Gastrocnemius medialis (tissue), 4 donors: ENCODE measurements around the gene NTN3. TPM values are rescaled to one million over a fixed set of nuclear protein-coding genes. Genes with fewer than 3 reads are reported as not detected.

Experiments
- ATAC-seq, 2 donors: fragments of 150-250 bp; one replicate each; pipeline ENCODE4 v1.9.1; 2016
- DNase-seq, 2 donors: peaks; one replicate each; pipeline ENCODE4 v3.0.0-alpha.2; 2019
- H3K27ac ChIP-seq, 4 donors: fragments of 200-600 bp; sonication (generic); 1 replicate in 1 of 4; 2 replicates in 3 of 4; pipeline ENCODE4 v1.5.1; 2016 to 2018; ENCODE audit warnings: mild to moderate bottlenecking in 2 of 4, moderate library complexity in 1 of 4
- H3K27me3 ChIP-seq, 3 donors: fragments of 200-600 bp; sonication (generic) in 2 of 3; 1 replicate in 1 of 3; 2 replicates in 2 of 3; pipeline versions ENCODE4 v1.5.1 to v1.6.0; 2016 to 2019; ENCODE audit warnings: mild to moderate bottlenecking in 1 of 3, moderate library complexity in 1 of 3
- H3K36me3 ChIP-seq, 2 donors: fragments of 200-600 bp; sonication (generic) in 1 of 2; one replicate each; pipeline ENCODE4 v1.5.1; 2017 to 2018
- H3K4me1 ChIP-seq, 2 donors: fragments of 200-600 bp; sonication (generic) in 1 of 2; one replicate each; pipeline ENCODE4 v1.5.1; 2016 to 2017; ENCODE audit warnings: mild to moderate bottlenecking in 2 of 2
- H3K4me3 ChIP-seq, 4 donors: fragments of 200-600 bp; sonication (generic) in 3 of 4; 1 replicate in 1 of 4; 2 replicates in 3 of 4; pipeline ENCODE4 v1.5.1; 2016 to 2019; ENCODE audit warnings: mild to moderate bottlenecking in 2 of 4
- H3K9me3 ChIP-seq, 3 donors: fragments of 200-600 bp; sonication (generic) in 2 of 3; 1 replicate in 1 of 3; 2 replicates in 2 of 3; pipeline ENCODE4 v1.5.1; 2016 to 2019
- POLR2A ChIP-seq, 2 donors: fragments of 450-650 bp; IDR thresholded peaks; one replicate each; pipeline ENCODE4 v1.6.1; 2017; ENCODE audit warnings: antibody characterized with exemption in 2 of 2, mild to moderate bottlenecking in 2 of 2, moderate library complexity in 2 of 2
- in situ Hi-C, 4 donors: fragments of 200-750 bp; cut with MboI; loops; one replicate each; pipeline versions ENCODE4 v1.15.0 to v1.8.0; 2017; ENCODE audit warnings: low sequenced_read_pairs in 4 of 4
- intact Hi-C: fragments of 100-400 bp; cut with DNase I; formaldehyde crosslinking; loops from one replicate; pipeline ENCODE4 v1.15.1; 2023; ENCODE audit warnings: low total_unique reads
- total RNA-seq, 4 donors: library from RNA; depleted of rRNA; stranded (reverse); fragments of >200 nt; gene quantifications; one replicate each; pipeline versions ENCODE4 v1.1.0 to v1.2.3, GENCODE V29; 2016
- TF ChIP-seq, protein P1 (sequence below), 5 experiments: fragments of 450-650 bp in 3 of 5; fragments of 200-600 bp in 2 of 5; sonication (generic) in 2 of 5; IDR thresholded peaks in 4 of 5; conservative IDR thresholded peaks in 1 of 5; 1 replicate in 4 of 5; 2 replicates in 1 of 5; pipeline ENCODE4 v1.5.1; 2016 to 2019; ENCODE audit warnings: antibody characterized with exemption in 5 of 5, mild to moderate bottlenecking in 3 of 5, moderate library complexity in 3 of 5

Gene NTN3
- total RNA-seq, 4 donors from 2014 or later: not detected

DNA sequence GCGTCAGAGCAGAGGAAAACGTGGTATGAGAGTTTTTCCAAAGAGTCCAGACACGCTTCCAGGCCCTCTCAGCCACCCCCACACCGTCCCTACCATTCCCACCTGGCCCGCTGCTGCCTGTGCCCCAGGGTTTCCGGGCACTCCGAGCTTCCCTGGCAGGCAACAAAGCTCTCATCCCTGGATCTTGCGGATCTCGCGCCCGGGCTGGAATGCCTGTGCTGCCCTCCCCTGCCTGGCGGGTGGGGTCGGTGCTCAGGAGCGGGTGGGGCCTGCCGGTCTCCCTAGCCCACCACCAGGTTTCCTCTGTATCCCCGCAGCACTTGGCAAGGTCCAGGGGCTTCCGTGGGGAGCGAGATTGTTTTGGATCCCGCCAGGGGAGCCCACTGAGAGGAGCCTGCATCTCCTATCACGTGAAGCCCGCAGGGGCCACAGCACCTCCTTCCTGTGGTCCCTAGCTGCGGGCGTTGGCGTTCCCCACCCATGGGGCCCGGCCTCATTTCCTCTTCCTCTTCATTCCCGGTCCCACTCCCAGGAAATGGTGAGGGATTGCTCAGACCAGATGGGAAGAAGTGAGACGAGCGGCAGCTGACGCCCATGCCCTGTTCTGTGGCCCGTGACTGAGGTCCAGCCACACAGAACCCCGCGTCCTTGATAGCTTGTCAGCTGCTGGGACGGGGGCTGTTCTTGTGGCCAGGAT, 14.9 kb downstream of the NTN3 start:
- ATAC-seq (no peak), DNase-seq (no peak)
- TF ChIP-seq, protein P1, sequence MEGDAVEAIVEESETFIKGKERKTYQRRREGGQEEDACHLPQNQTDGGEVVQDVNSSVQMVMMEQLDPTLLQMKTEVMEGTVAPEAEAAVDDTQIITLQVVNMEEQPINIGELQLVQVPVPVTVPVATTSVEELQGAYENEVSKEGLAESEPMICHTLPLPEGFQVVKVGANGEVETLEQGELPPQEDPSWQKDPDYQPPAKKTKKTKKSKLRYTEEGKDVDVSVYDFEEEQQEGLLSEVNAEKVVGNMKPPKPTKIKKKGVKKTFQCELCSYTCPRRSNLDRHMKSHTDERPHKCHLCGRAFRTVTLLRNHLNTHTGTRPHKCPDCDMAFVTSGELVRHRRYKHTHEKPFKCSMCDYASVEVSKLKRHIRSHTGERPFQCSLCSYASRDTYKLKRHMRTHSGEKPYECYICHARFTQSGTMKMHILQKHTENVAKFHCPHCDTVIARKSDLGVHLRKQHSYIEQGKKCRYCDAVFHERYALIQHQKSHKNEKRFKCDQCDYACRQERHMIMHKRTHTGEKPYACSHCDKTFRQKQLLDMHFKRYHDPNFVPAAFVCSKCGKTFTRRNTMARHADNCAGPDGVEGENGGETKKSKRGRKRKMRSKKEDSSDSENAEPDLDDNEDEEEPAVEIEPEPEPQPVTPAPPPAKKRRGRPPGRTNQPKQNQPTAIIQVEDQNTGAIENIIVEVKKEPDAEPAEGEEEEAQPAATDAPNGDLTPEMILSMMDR (IDR thresholded peaks at IDR 0.05 in 4 of 5, conservative IDR thresholded peaks at IDR 0.05 in 1 of 5): no peak
- peaks cover 23 to 53% of the 10 kb centered on the region in 2 donors for H3K4me1 ChIP-seq
- H3K27ac ChIP-seq: no peak overlapping the region
- H3K9me3 ChIP-seq: no peaks in the 10 kb centered on the region
- in situ Hi-C loops: loop anchor here in 1 of 4 donors (25.0 kb wide), 1 partner anchor 149 kb away; the partner anchor contains the start of gene ABCA3
- intact Hi-C loops: loop anchor here (2.0 to 10.0 kb wide), 2 partner anchors 13 to 61 kb away; partner anchors contain the start of gene CCNF
- H3K27me3 ChIP-seq: no peaks in the 10 kb centered on the region
- H3K36me3 ChIP-seq: no peaks in the 10 kb centered on the region
- H3K4me3 ChIP-seq: no peak overlapping the region

DNA sequence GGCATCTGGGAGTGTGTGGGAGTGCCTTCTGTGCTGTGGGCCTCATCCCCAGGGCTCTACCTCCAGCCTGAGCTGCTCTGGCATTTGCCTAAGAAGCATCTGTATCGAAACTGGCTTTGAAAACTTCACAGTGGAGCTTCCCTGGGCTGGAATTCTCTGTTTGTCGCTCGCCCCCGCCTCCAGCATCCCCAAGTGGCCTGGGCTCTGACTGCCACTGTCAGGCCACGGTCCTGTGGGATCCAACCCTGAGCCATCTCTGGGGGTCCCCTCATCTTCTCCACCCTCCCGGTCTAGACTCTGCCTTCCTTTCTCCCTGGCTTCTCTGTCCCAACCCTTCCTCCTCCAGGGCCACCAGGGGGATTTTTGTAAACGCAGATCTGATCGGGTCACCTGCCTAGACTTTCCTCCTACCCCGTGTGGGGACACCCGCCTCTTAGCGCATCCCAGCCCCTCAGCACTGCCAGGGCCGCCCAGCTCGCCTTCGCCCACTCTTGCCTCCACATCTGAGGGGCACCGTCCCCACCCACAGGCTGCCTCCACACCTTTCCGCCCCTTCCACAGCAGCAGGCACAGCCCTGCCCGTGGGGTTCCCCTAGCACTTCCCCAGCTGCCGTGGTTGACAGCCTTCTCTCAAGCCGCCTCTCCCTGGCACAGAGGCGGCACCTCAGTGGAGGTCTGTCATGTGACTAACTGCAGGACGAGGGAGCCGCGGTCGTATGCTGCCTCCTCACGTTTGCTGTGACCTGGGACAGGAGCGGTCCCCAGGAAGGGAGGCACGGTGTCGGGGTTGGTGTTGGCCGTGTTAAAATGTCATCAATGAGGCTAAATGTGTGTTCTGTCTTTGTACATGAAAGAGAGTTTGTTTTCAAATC, 15.8 kb downstream of the NTN3 start:
- Histone ChIP-seq H3K27me3 (no peaks in the 10 kb centered on the region), H3K27ac (no peak overlapping the region), H3K4me1 (peaks cover 23 to 53% of the 10 kb centered on the region in 2 donors), H3K9me3 (no peaks in the 10 kb centered on the region), H3K4me3 (no peak overlapping the region), H3K36me3 (no peaks in the 10 kb centered on the region)
- intact Hi-C loops: loop anchor here (2.0 to 10.0 kb wide), 2 partner anchors 14 to 62 kb away; partner anchors contain the start of gene CCNF
- ATAC-seq: no peak
- in situ Hi-C loops: loop anchor here in 1 of 4 donors (25.0 kb wide), 1 partner anchor 150 kb away; the partner anchor contains the start of gene ABCA3
- TF ChIP-seq, protein P1 (IDR thresholded peaks at IDR 0.05 in 4 of 5, conservative IDR thresholded peaks at IDR 0.05 in 1 of 5): peak in 1 of 5 experiments; percentile 34
- no peak for TF ChIP-seq POLR2A (IDR thresholded peaks at IDR 0.05)
- peak; percentile 41 to 53 for DNase-seq

DNA sequence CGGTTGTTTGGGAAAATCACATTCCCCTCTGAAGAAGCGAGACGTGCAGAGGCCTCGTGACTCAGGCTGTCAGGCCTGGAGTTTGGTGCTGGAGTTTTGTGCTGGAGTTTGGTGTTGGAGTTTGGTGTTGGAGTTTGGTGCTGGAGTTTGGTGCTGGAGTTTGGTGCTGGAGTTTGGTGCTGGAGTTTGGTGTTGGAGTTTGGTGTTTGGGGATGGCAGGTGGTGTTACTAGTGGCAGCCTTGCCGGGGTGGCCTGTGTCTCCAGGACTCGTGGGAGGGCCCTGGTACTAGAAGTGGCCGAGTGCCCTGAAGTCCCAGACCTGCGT, 16.4 kb downstream of the NTN3 start:
- DNase-seq (no peak), ATAC-seq (no peak)
- Histone ChIP-seq H3K4me3 (no peak overlapping the region), H3K36me3 (no peaks in the 10 kb centered on the region), H3K4me1 (peaks cover 22 to 48% of the 10 kb centered on the region in 2 donors), H3K27me3 (no peaks in the 10 kb centered on the region), H3K27ac (no peak overlapping the region), H3K9me3 (no peaks in the 10 kb centered on the region)
- in situ Hi-C loops: loop anchor here in 1 of 4 donors (25.0 kb wide), 1 partner anchor 150 kb away; the partner anchor contains the start of gene ABCA3
- intact Hi-C loops: loop anchor here (2.0 to 10.0 kb wide), 2 partner anchors 15 to 63 kb away; partner anchors contain the start of gene CCNF
- no peak for TF ChIP-seq POLR2A (IDR thresholded peaks at IDR 0.05)
- TF ChIP-seq, protein P1 (IDR thresholded peaks at IDR 0.05 in 4 of 5, conservative IDR thresholded peaks at IDR 0.05 in 1 of 5): no peak

DNA sequence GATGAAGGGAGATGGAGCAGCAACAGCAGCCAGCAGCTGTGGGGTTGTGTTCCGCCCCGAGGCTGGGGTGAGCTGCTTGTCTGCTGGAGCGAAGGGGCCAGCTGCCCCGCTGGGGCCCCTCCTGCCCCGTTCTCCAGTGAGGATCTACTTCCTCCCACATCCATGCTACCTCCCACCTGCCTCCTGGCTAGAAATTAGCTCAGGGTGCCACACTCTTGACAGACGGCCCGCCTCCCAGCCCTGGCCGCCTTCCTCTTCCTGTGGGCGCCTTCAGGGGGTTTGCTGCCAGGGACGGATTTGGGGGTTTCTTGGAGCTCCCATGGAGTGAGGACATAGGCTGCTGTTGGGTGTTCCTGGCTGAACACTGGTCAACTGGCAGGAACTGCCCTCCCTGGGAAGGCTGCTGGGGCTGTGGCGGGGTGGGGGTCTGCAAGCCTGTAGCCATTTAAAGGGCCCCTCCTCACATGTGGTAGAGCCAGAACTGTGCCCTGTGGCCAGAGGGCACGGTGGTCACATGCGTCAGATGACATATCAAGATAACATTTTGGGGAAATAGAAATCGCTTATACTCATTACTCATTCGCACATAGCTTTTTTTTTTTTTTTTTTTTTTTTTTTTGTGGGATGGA, 16.9 kb downstream of the NTN3 start:
- DNase-seq (no peak), ATAC-seq (no peak)
- TF ChIP-seq, protein P1 (IDR thresholded peaks at IDR 0.05 in 4 of 5, conservative IDR thresholded peaks at IDR 0.05 in 1 of 5): no peak
- TF ChIP-seq POLR2A (IDR thresholded peaks at IDR 0.05): no peak
- H3K4me3 ChIP-seq: no peak overlapping the region
- no peaks in the 10 kb centered on the region for H3K36me3 ChIP-seq
- no peaks in the 10 kb centered on the region for H3K27me3 ChIP-seq
- in situ Hi-C loops: loop anchor here in 1 of 4 donors (25.0 kb wide), 1 partner anchor 151 kb away; the partner anchor contains the start of gene ABCA3
- peaks cover 17 to 43% of the 10 kb centered on the region in 2 donors for H3K4me1 ChIP-seq
- H3K9me3 ChIP-seq: no peaks in the 10 kb centered on the region
- intact Hi-C loops: loop anchor here (2.0 to 10.0 kb wide), 2 partner anchors 15 to 63 kb away; partner anchors contain the start of gene CCNF
- no peak overlapping the region for H3K27ac ChIP-seq
